Uterus (tissue), 2 donors: ENCODE data around the gene CSF1R.

Source experiments
- CTCF ChIP-seq, 4 experiments: fragments of 200-600 bp in 2 of 4; fragments of 450-650 bp in 2 of 4; sonication (generic) in 2 of 4; IDR thresholded peaks; one replicate each; pipeline ENCODE4 v1.5.1; 2016 to 2019; ENCODE audit warnings: antibody characterized with exemption in 4 of 4, mild to moderate bottlenecking in 2 of 4, moderate library complexity in 1 of 4
- POLR2A ChIP-seq, 2 donors: fragments of 450-650 bp; IDR thresholded peaks; one replicate each; pipeline ENCODE4 v1.6.1; 2016; ENCODE audit warnings: antibody characterized with exemption in 2 of 2, mild to moderate bottlenecking in 1 of 2, moderate library complexity in 1 of 2

DNA sequence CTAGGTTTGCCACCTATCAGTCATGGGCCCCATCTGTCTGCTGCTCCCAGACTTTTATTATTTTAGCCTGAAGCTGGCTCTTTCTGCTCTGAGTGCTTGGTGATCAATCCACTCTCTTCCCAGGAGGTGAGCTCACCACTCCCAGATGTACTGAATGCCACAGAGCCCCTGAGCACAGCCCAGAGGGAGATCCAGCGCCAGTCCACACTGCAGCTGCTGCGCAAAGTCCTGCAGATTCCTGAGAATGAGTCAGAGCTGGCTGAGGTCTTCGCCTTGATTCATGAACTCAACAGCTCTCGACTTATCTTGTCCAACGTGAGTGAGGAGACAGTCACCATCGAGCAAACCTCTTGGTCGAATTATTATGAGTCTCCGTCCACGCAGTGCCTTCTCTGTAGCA lies 49.8 kb downstream of the CSF1R start:
- no peak for TF ChIP-seq POLR2A (IDR thresholded peaks at IDR 0.05)
- no peak for TF ChIP-seq CTCF (IDR thresholded peaks at IDR 0.05)
